NOMO-1 treated with DMSO at 0.1 percent for 48 hours (cell line): ENCODE results near the gene DAZAP1.
"Not testable (repeated sequence)": the region's sequence is repeated elsewhere in the genome, so short reads cannot be mapped to it uniquely, and the experiment has no call there.

Experiments
- DNase-seq: peaks from one replicate; lab custom pipeline; 2025; ENCODE audit not compliant: unreplicated experiment; lab: John Stamatoyannopoulos, UW

The DAZAP1 gene

GRCh38 chr19:1410136-1410786 lies 2.9 kb downstream of the DAZAP1 start:
- no peak for DNase-seq

- DNase-seq = no peak
Measured at GRCh38 chr19:1410789-1411188, 3.4 kb downstream of the DAZAP1 start.

GRCh38 chr19:1411255-1412191 lies 4.1 kb downstream of the DAZAP1 start:
- no peak for DNase-seq

GRCh38 chr19:1412323-1412923 lies 5.0 kb downstream of the DAZAP1 start:
- no peak for DNase-seq

- DNase-seq = no peak
Measured at GRCh38 chr19:1412995-1413800, 5.8 kb downstream of the DAZAP1 start.

- DNase-seq = no peak
Measured at GRCh38 chr19:1416014-1416841, 8.8 kb downstream of the DAZAP1 start.

- DNase-seq = no peak
Measured at GRCh38 chr19:1417145-1417544, 9.8 kb downstream of the DAZAP1 start.

- no peak for DNase-seq
Measured at GRCh38 chr19:1417681-1418495, 10.5 kb downstream of the DAZAP1 start.

- DNase-seq = no peak
Measured at GRCh38 chr19:1418496-1418775, 11.1 kb downstream of the DAZAP1 start.

GRCh38 chr19:1418951-1419738 lies 11.8 kb downstream of the DAZAP1 start:
- no peak for DNase-seq

GRCh38 chr19:1420085-1420484 lies 12.7 kb downstream of the DAZAP1 start:
- not testable (repeated sequence) for DNase-seq

GRCh38 chr19:1420590-1420989 lies 13.2 kb downstream of the DAZAP1 start:
- no peak for DNase-seq

GRCh38 chr19:1421218-1421957 lies 14.0 kb downstream of the DAZAP1 start:
- DNase-seq = no peak

GRCh38 chr19:1421958-1422305 lies 14.5 kb downstream of the DAZAP1 start:
- DNase-seq = no peak

- DNase-seq = no peak
Measured at GRCh38 chr19:1422360-1422759, 15.0 kb downstream of the DAZAP1 start.

GRCh38 chr19:1422943-1423342 lies 15.6 kb downstream of the DAZAP1 start:
- DNase-seq = no peak

- DNase-seq = no peak
Measured at GRCh38 chr19:1423436-1424191, 16.2 kb downstream of the DAZAP1 start.
